ENCODE measurements around the gene SNX9. TPM values are rescaled to one million over a fixed set of nuclear protein-coding genes. Genes with fewer than 3 reads are reported as not detected.

SNX9 gene
- total and polyA plus RNA-seq, 2 of the 8 experiments (the other 6 are each of a cell fraction or from before 2014, with no cell fraction given), result 11.8 to 23.2 TPM

- H2BK20ac ChIP-seq (ENCODE audit: low read length), result no peak overlapping the region
- no peak overlapping the region for H3K4me3 ChIP-seq (ENCODE audit: extremely low read depth in 1 of 4, insufficient read depth in 2 of 4, low read depth in 3 of 4, low read length in 4 of 4)
- H3K4me1 ChIP-seq (replicated peaks in 1 of 4; ENCODE audit: control insufficient read depth in 3 of 4, insufficient read depth in 4 of 4, low read length in 3 of 4), result peaks cover 0 to 14% (median 9%) of the 10 kb centered on the region in 4 experiments; a peak in 4 of 7 replicates
- H4K8ac ChIP-seq (ENCODE audit: extremely low read depth, insufficient read depth, low read length), result no peak overlapping the region
- no peak overlapping the region for H3K27ac ChIP-seq (ENCODE audit: low read depth, low read length)
- ChIA-PET CTCF (ENCODE audit: partially characterized antibody) (interaction anchor here (0.6 to 3.1 kb wide), 4 partner anchors 49 to 149 kb away, joined by 3 to 12 read pairs (median 4); no protein-coding TSS in a partner anchor), POLR2A (ENCODE audit: partially characterized antibody) (interaction anchor here (1.7 kb wide), 1 partner anchor 14 kb away, joined by 3 read pairs; no protein-coding TSS in a partner anchor)
- no peaks in the 10 kb centered on the region for H4K20me1 ChIP-seq (replicated peaks in 1 of 2; ENCODE audit: control insufficient read depth in 1 of 2, insufficient read depth in 2 of 2, low read length in 2 of 2)
- no peaks in the 10 kb centered on the region for H3K27me3 ChIP-seq (replicated peaks in 1 of 4; ENCODE audit: control insufficient read depth in 3 of 4, extremely low read depth in 1 of 4, insufficient read depth in 3 of 4, low read length in 3 of 4)
- no peak overlapping the region for H3K56ac ChIP-seq (replicated peaks; ENCODE audit: insufficient read length, low read depth, low read length)
- no peak overlapping the region for H2BK12ac ChIP-seq (ENCODE audit: low read depth, low read length)
- no peak overlapping the region for H2BK15ac ChIP-seq (ENCODE audit: low read length)
- no peaks in the 10 kb centered on the region for H3K23me2 ChIP-seq (ENCODE audit: low read depth, low read length)
- H2BK120ac ChIP-seq (replicated peaks; ENCODE audit: low read depth, low read length), result no peak overlapping the region
- no peak overlapping the region for H3K18ac ChIP-seq (ENCODE audit: extremely low read depth, low read length)
- no peak overlapping the region for H3K4ac ChIP-seq (replicated peaks; ENCODE audit: insufficient read length, low read depth, low read length)
- no peak overlapping the region for H3K9ac ChIP-seq (replicated peaks in 1 of 4; ENCODE audit: extremely low read depth in 1 of 4, low read depth in 3 of 4, low read length in 3 of 4)
- no peak overlapping the region for H2BK5ac ChIP-seq (ENCODE audit: low read depth, low read length)
- no peak overlapping the region for H4K91ac ChIP-seq (replicated peaks; ENCODE audit: insufficient read length, low read length)
- H3K14ac ChIP-seq (ENCODE audit: insufficient read length), result no peak overlapping the region
- H3K79me1 ChIP-seq (ENCODE audit: low read depth, low read length), result 0 out of 2 replicates have a peak, but pooled peaks cover 2% of the 10 kb centered on the region
- DNase-seq (ENCODE audit: low read depth in 1 of 2, low spot score in 2 of 2), result no peak
- no peak overlapping the region for H3K4me2 ChIP-seq (ENCODE audit: insufficient read depth in 1 of 2, low read depth in 2 of 2, low read length in 2 of 2)
- H3K9me3 ChIP-seq (ENCODE audit: insufficient read depth in 2 of 2, low read depth in 1 of 2, low read length in 1 of 2), result no peaks in the 10 kb centered on the region
- H2AK5ac ChIP-seq (ENCODE audit: low read depth, low read length), result no peak overlapping the region
- WGBS, 2 experiments (ENCODE audit: extremely low coverage in 1 of 2, insufficient coverage in 1 of 2, insufficient read length in 1 of 2, insufficient replicate concordance in 2 of 2, low coverage in 1 of 2, low lambda C conversion rate in 2 of 2, missing lambda C conversion rate in 1 of 2), result 86% methylated on average over 4 of the region's 4 CpGs; no CpG with 5 or more reads in 1 of the 2 experiments
- FAIRE-seq, result no peak
- H3K23ac ChIP-seq (ENCODE audit: insufficient read length), result no peak overlapping the region
- H3K36me3 ChIP-seq (ENCODE audit: control insufficient read depth in 2 of 4, insufficient read depth in 4 of 4, low read length in 3 of 4), result peaks cover 0 to 24% (median 10%) of the 10 kb centered on the region in 4 experiments; a peak in 2 of 8 replicates
- H3K79me2 ChIP-seq (ENCODE audit: control insufficient read depth in 1 of 2, insufficient read depth in 2 of 2, low read length in 2 of 2), result no peaks in the 10 kb centered on the region; a peak in 1 of 4 replicates
- no peak overlapping the region for H4K5ac ChIP-seq (ENCODE audit: insufficient read length, low read depth, low read length)
- no peak overlapping the region for H2AFZ ChIP-seq (ENCODE audit: low read length)
- TF ChIP-seq SP4 (IDR thresholded peaks at IDR 0.05; ENCODE audit: low read length) (no peak), SRF (IDR thresholded peaks at IDR 0.05; ENCODE audit: low read depth, low read length) (no peak), E2F6 (IDR thresholded peaks at IDR 0.05) (no peak), YY1 (IDR thresholded peaks at IDR 0.05; ENCODE audit: low read depth, low read length) (no peak), ASH2L (IDR thresholded peaks at IDR 0.05; ENCODE audit: low read length) (no peak), NANOG (IDR thresholded peaks at IDR 0.05; ENCODE audit: insufficient read depth, low read depth, low read length, poor library complexity, severe bottlenecking) (no peak), GTF2F1 (IDR thresholded peaks at IDR 0.05; ENCODE audit: borderline replicate concordance, low read depth, low read length) (no peak), EZH2 (IDR thresholded peaks at IDR 0.05; ENCODE audit: low read depth, low read length, severe bottlenecking) (no peak)
Measured at GRCh38 chr6:157877149-157877548, 54.1 kb downstream of the SNX9 start.

Data from H1 (cell line).